Measurements from ENCODE around the gene TTC34.

The TTC34 gene

GRCh38 chr1:2821966-2822620, 20.6 kb upstream of the TTC34 start:
- no peak overlapping the region for H3K27ac Mint-ChIP-seq
- H3K4me3 Mint-ChIP-seq = no peak overlapping the region
- no peaks in the 10 kb centered on the region for H3K36me3 Mint-ChIP-seq
- H3K27me3 Mint-ChIP-seq = peaks cover 2% of the 10 kb centered on the region
- H3K9me3 Mint-ChIP-seq (ENCODE audit: low read depth) = no peaks in the 10 kb centered on the region
- H3K4me1 Mint-ChIP-seq (ENCODE audit: low read depth) = no peaks in the 10 kb centered on the region

- Mint-ChIP-seq H3K4me1 (ENCODE audit: low read depth) (no peaks in the 10 kb centered on the region), H3K36me3 (no peaks in the 10 kb centered on the region), H3K9me3 (ENCODE audit: low read depth) (no peaks in the 10 kb centered on the region), H3K27ac (no peak overlapping the region), H3K27me3 (peaks cover 2% of the 10 kb centered on the region), H3K4me3 (no peak overlapping the region)
Measured at GRCh38 chr1:2821373-2821955, 20.0 kb upstream of the TTC34 start.

GRCh38 chr1:2820731-2821372, 19.4 kb upstream of the TTC34 start:
- H3K4me3 Mint-ChIP-seq = no peak overlapping the region
- no peaks in the 10 kb centered on the region for H3K4me1 Mint-ChIP-seq (ENCODE audit: low read depth)
- no peaks in the 10 kb centered on the region for H3K36me3 Mint-ChIP-seq
- no peak overlapping the region for H3K27ac Mint-ChIP-seq
- no peaks in the 10 kb centered on the region for H3K9me3 Mint-ChIP-seq (ENCODE audit: low read depth)
- peaks cover 2% of the 10 kb centered on the region for H3K27me3 Mint-ChIP-seq

- no peaks in the 10 kb centered on the region for H3K4me1 Mint-ChIP-seq (ENCODE audit: low read depth)
- H3K27me3 Mint-ChIP-seq = peaks cover 2% of the 10 kb centered on the region
- no peaks in the 10 kb centered on the region for H3K9me3 Mint-ChIP-seq (ENCODE audit: low read depth)
- H3K4me3 Mint-ChIP-seq = no peak overlapping the region
- no peaks in the 10 kb centered on the region for H3K36me3 Mint-ChIP-seq
- no peak overlapping the region for H3K27ac Mint-ChIP-seq
Measured at GRCh38 chr1:2819831-2820730, 18.6 kb upstream of the TTC34 start.

- Mint-ChIP-seq H3K27ac (no peak overlapping the region), H3K36me3 (no peaks in the 10 kb centered on the region), H3K4me3 (no peak overlapping the region), H3K27me3 (peaks cover 2% of the 10 kb centered on the region), H3K9me3 (ENCODE audit: low read depth) (no peaks in the 10 kb centered on the region), H3K4me1 (ENCODE audit: low read depth) (no peaks in the 10 kb centered on the region)
Measured at GRCh38 chr1:2819429-2819828, 17.9 kb upstream of the TTC34 start.

- no peaks in the 10 kb centered on the region for H3K36me3 Mint-ChIP-seq
Measured at GRCh38 chr1:2817784-2818564, 16.5 kb upstream of the TTC34 start.

GRCh38 chr1:2816786-2817185, 15.3 kb upstream of the TTC34 start:
- Mint-ChIP-seq H3K4me3 (no peak overlapping the region), H3K27ac (no peak overlapping the region), H3K36me3 (no peaks in the 10 kb centered on the region), H3K27me3 (no peaks in the 10 kb centered on the region), H3K4me1 (ENCODE audit: low read depth) (no peaks in the 10 kb centered on the region), H3K9me3 (ENCODE audit: low read depth) (no peaks in the 10 kb centered on the region)

More at GRCh38 chr1:2817784-2818564, 16.5 kb upstream of the TTC34 start:
- no peak overlapping the region for H3K27ac Mint-ChIP-seq
- H3K4me3 Mint-ChIP-seq = no peak overlapping the region
- no peaks in the 10 kb centered on the region for H3K4me1 Mint-ChIP-seq (ENCODE audit: low read depth)
- H3K9me3 Mint-ChIP-seq (ENCODE audit: low read depth) = no peaks in the 10 kb centered on the region
- H3K27me3 Mint-ChIP-seq = no peaks in the 10 kb centered on the region

GRCh38 chr1:2815551-2815950, 14.1 kb upstream of the TTC34 start:
- H3K27me3 Mint-ChIP-seq = no peaks in the 10 kb centered on the region
- H3K36me3 Mint-ChIP-seq = no peaks in the 10 kb centered on the region
- H3K9me3 Mint-ChIP-seq (ENCODE audit: low read depth) = no peaks in the 10 kb centered on the region
- no peaks in the 10 kb centered on the region for H3K4me1 Mint-ChIP-seq (ENCODE audit: low read depth)
- H3K27ac Mint-ChIP-seq = no peak overlapping the region
- no peak overlapping the region for H3K4me3 Mint-ChIP-seq

- H3K27me3 Mint-ChIP-seq = no peaks in the 10 kb centered on the region
- no peaks in the 10 kb centered on the region for H3K9me3 Mint-ChIP-seq (ENCODE audit: low read depth)
- no peaks in the 10 kb centered on the region for H3K4me1 Mint-ChIP-seq (ENCODE audit: low read depth)
- no peak overlapping the region for H3K27ac Mint-ChIP-seq
- no peak overlapping the region for H3K4me3 Mint-ChIP-seq
- H3K36me3 Mint-ChIP-seq = no peaks in the 10 kb centered on the region
Measured at GRCh38 chr1:2814511-2815075, 13.1 kb upstream of the TTC34 start.

- Mint-ChIP-seq H3K4me1 (ENCODE audit: low read depth) (no peaks in the 10 kb centered on the region), H3K27ac (no peak overlapping the region), H3K9me3 (ENCODE audit: low read depth) (no peaks in the 10 kb centered on the region), H3K36me3 (no peaks in the 10 kb centered on the region), H3K4me3 (no peak overlapping the region), H3K27me3 (no peaks in the 10 kb centered on the region)
Measured at GRCh38 chr1:2812939-2813653, 11.6 kb upstream of the TTC34 start.

- no peak overlapping the region for H3K27ac Mint-ChIP-seq
- H3K9me3 Mint-ChIP-seq (ENCODE audit: low read depth) = no peaks in the 10 kb centered on the region
Measured at GRCh38 chr1:2812136-2812535, 10.6 kb upstream of the TTC34 start.

GRCh38 chr1:2811533-2811918, 10.0 kb upstream of the TTC34 start:
- Mint-ChIP-seq H3K27ac (no peak overlapping the region), H3K9me3 (ENCODE audit: low read depth) (no peaks in the 10 kb centered on the region), H3K4me1 (ENCODE audit: low read depth) (no peaks in the 10 kb centered on the region), H3K27me3 (peaks cover 2% of the 10 kb centered on the region), H3K4me3 (no peak overlapping the region), H3K36me3 (no peaks in the 10 kb centered on the region)

More at GRCh38 chr1:2812136-2812535, 10.6 kb upstream of the TTC34 start:
- Mint-ChIP-seq H3K36me3 (no peaks in the 10 kb centered on the region), H3K4me1 (ENCODE audit: low read depth) (no peaks in the 10 kb centered on the region), H3K4me3 (no peak overlapping the region), H3K27me3 (no peaks in the 10 kb centered on the region)

- no peak overlapping the region for H3K27ac Mint-ChIP-seq
- no peak overlapping the region for H3K4me3 Mint-ChIP-seq
- H3K4me1 Mint-ChIP-seq (ENCODE audit: low read depth) = no peaks in the 10 kb centered on the region
- H3K9me3 Mint-ChIP-seq (ENCODE audit: low read depth) = no peaks in the 10 kb centered on the region
- no peaks in the 10 kb centered on the region for H3K36me3 Mint-ChIP-seq
- peaks cover 2% of the 10 kb centered on the region for H3K27me3 Mint-ChIP-seq
Measured at GRCh38 chr1:2810899-2811532, 9.5 kb upstream of the TTC34 start.

Measured in activated naive CD8-positive, alpha-beta T cell (primary cell).